ENCODE data around the gene POU6F2. TPM values are rescaled to one million over a fixed set of nuclear protein-coding genes. Genes with fewer than 3 reads are reported as not detected.

The POU6F2 gene
- total RNA-seq, 1 experiment from 2014 or later = 0.27 TPM

- DNase-seq (ENCODE audit: low read depth, low spot score) (no peak), ATAC-seq (no peak)
- ChIA-PET CTCF (no interaction called here), RAD21 (ENCODE audit: low non-redundant PET in 1 of 2, low total read pairs in 2 of 2, uncharacterized antibody in 2 of 2, unreplicated experiment in 2 of 2) (no interaction called here), POLR2A (no interaction called here)
- H3K9ac ChIP-seq (ENCODE audit: low read length) = no peak overlapping the region
- H3K79me2 ChIP-seq (ENCODE audit: insufficient read depth, low read length) = no peaks in the 10 kb centered on the region
- no peaks in the 10 kb centered on the region for H3K9me3 ChIP-seq (ENCODE audit: control insufficient read depth in 1 of 2, insufficient read depth in 1 of 2, low read depth in 1 of 2, low read length in 2 of 2)
- no TSS peak for BruUV-seq (replicated peaks)
- H3K36me3 ChIP-seq (ENCODE audit: control insufficient read depth in 1 of 2, insufficient read depth in 2 of 2, low read length in 2 of 2) = no peaks in the 10 kb centered on the region
- H3K9me2 ChIP-seq (ENCODE audit: insufficient read depth) = no peaks in the 10 kb centered on the region
- no peak overlapping the region for H3K27ac ChIP-seq (ENCODE audit: low read depth, low read length)
- no peaks in the 10 kb centered on the region for H3K4me1 ChIP-seq (ENCODE audit: control insufficient read depth in 1 of 2, insufficient read depth in 2 of 2, low read length in 2 of 2)
- H3K27me3 ChIP-seq (ENCODE audit: insufficient read depth, low read length) = peaks cover 18% of the 10 kb centered on the region
- no peak for TF ChIP-seq ELF1 (IDR thresholded peaks at IDR 0.05; ENCODE audit: borderline replicate concordance, low read depth)
- TF ChIP-seq REST (IDR thresholded peaks at IDR 0.05; ENCODE audit: low read depth) = no peak
- TF ChIP-seq SIN3A (IDR thresholded peaks at IDR 0.05; ENCODE audit: low read depth) = no peak
- TF ChIP-seq POLR2AphosphoS5 (IDR thresholded peaks at IDR 0.05; ENCODE audit: low read depth, low read length) = no peak
- no peak for TF ChIP-seq CBX3 (IDR thresholded peaks at IDR 0.05; ENCODE audit: low read depth)
- no peak for TF ChIP-seq ATF3 (IDR thresholded peaks at IDR 0.05)
- TF ChIP-seq SRF (IDR thresholded peaks at IDR 0.05; ENCODE audit: low read depth) = no peak
- no peak for TF ChIP-seq EZH2 (IDR thresholded peaks at IDR 0.05)
- no peak for TF ChIP-seq YY1 (IDR thresholded peaks at IDR 0.05; ENCODE audit: extremely low read depth, insufficient replicate concordance, low read depth, low read length)
- no peak for TF ChIP-seq CEBPB (IDR thresholded peaks at IDR 0.05; ENCODE audit: low read depth)
- no peak for TF ChIP-seq MAX (IDR thresholded peaks at IDR 0.05)
- TF ChIP-seq FOSL1 (IDR thresholded peaks at IDR 0.05; ENCODE audit: low read depth) = no peak
- no peak for TF ChIP-seq ZBTB33 (IDR thresholded peaks at IDR 0.05; ENCODE audit: extremely low read depth, insufficient replicate concordance, low read length)
- TF ChIP-seq EZH2phosphoT487 (IDR thresholded peaks at IDR 0.05; ENCODE audit: borderline replicate concordance) = no peak
- TF ChIP-seq EGR1 (IDR thresholded peaks at IDR 0.05; ENCODE audit: low read depth) = no peak
- no peak for TF ChIP-seq RAD21 (IDR thresholded peaks at IDR 0.05; ENCODE audit: low read depth)
- no peak for TF ChIP-seq SP1 (IDR thresholded peaks at IDR 0.05; ENCODE audit: low read depth)
- no peak overlapping the region for H3K4me2 ChIP-seq (ENCODE audit: low read length)
- H3K4me3 ChIP-seq (replicated peaks in 1 of 2; ENCODE audit: low read depth in 1 of 2, low read length in 2 of 2) = no peak overlapping the region
- intact Hi-C loops (cut with micrococcal nuclease) = loop anchor here (10.0 kb wide), 1 partner anchor 275 kb away; no protein-coding TSS in a partner anchor
- no peaks in the 10 kb centered on the region for H4K20me1 ChIP-seq (ENCODE audit: insufficient read depth)
- no peak overlapping the region for H2AFZ ChIP-seq (ENCODE audit: low read depth, low read length, poor library complexity, severe bottlenecking)
Observed at GRCh38 chr7:39069896-39070881, 92.5 kb downstream of the POU6F2 start.
